Lung (tissue), 12 donors: ENCODE measurements around the gene ELFN1. TPM values are rescaled to one million over a fixed set of nuclear protein-coding genes. Genes with fewer than 3 reads are reported as not detected.

Experiments used
- ATAC-seq: fragments of 200-7000 bp; cut with Tn5 transposase; one replicate; pipeline ENCODE4 v1.9.1; 2020; ENCODE audit warnings: moderate number of reproducible peaks; ENCODE audit not compliant: insufficient read depth, low FRiP score
- DNase-seq, 3 donors: peaks; one replicate each; pipeline ENCODE4 v3.0.0-alpha.2; 2013 to 2017
- H3K27ac ChIP-seq, 2 donors: one replicate each; pipeline ENCODE4 v1.5.1; 2013; ENCODE audit warnings: mild to moderate bottlenecking in 2 of 2, moderate library complexity in 2 of 2, control low read depth in 1 of 2, inconsistent platforms in 1 of 2, low read depth in 1 of 2, low read length in 1 of 2
- H3K27me3 ChIP-seq, 3 donors: one replicate each; pipeline ENCODE4 v1.5.1; 2013; ENCODE audit warnings: low read length in 2 of 3; ENCODE audit not compliant: control insufficient read depth in 3 of 3, insufficient read depth in 3 of 3
- H3K36me3 ChIP-seq, 4 donors: one replicate each; pipeline ENCODE4 v1.5.1; 2013; ENCODE audit warnings: low read length in 4 of 4, mild to moderate bottlenecking in 1 of 4, moderate library complexity in 1 of 4; ENCODE audit not compliant: control insufficient read depth in 4 of 4, insufficient read depth in 4 of 4
- H3K4me1 ChIP-seq, 5 donors: one replicate each; pipeline ENCODE4 v1.5.1; 2013; ENCODE audit warnings: low read length in 5 of 5, mild to moderate bottlenecking in 2 of 5, moderate library complexity in 1 of 5; ENCODE audit not compliant: control insufficient read depth in 5 of 5, insufficient read depth in 5 of 5
- H3K4me3 ChIP-seq: one replicate; pipeline ENCODE4 v1.5.1; 2013; ENCODE audit warnings: mild to moderate bottlenecking, control low read depth, moderate library complexity
- H3K9ac ChIP-seq, 2 donors: one replicate each; pipeline ENCODE4 v1.5.1; 2013; ENCODE audit warnings: low read length in 2 of 2, control low read depth in 1 of 2; ENCODE audit not compliant: insufficient read depth in 1 of 2
- H3K9me3 ChIP-seq, 4 donors: one replicate each; pipeline ENCODE4 v1.5.1; 2013; ENCODE audit warnings: low read length in 3 of 4, mild to moderate bottlenecking in 1 of 4, moderate library complexity in 1 of 4; ENCODE audit not compliant: control insufficient read depth in 4 of 4, insufficient read depth in 3 of 4
- CTCF ChIP-seq: IDR thresholded peaks from 2 replicates; pipeline ENCODE4 v1.5.1; 2012; ENCODE audit warnings: mild to moderate bottlenecking; ENCODE audit errors: control extremely low read depth, extremely low read depth
- WGBS, 2 donors: extraction: QIAGEN DNeasy Blood & Tissue Kit; methylation state at CpG; one replicate each; pipeline ENCODE4 v1.1.7; 2013; 5-methylcytosine and 5-hydroxymethylcytosine counted together
- polyA plus RNA-seq, 2 donors: library from polyadenylated mRNA; stranded (reverse); fragments of 200-250 nt; gene quantifications; one replicate each; pipeline ENCODE4 v1.2.1, GENCODE V29; 2013
- total RNA-seq, 2 donors: library from RNA; depleted of rRNA in 1 of 2; stranded (reverse); fragments of >200 nt in 1 of 2; gene quantifications; one replicate each; pipeline ENCODE4 v1.2.1, GENCODE V29; 2014 to 2021
- donor health status: control.
- donor health status: control.
- donor health status: Bipolar disorder and iron deficiency.
- donor health status: healthy.
- donor health status: DM: yes; HTN: yes; CAD: no.

The ELFN1 gene
- total and polyA plus RNA-seq, 4 donors = 0.43 to 1.4 (median 1.0) TPM

- H3K36me3 ChIP-seq = no peaks in the 10 kb centered on the region
- DNase-seq = no peak
- H3K27me3 ChIP-seq = no peaks in the 10 kb centered on the region
- H3K27ac ChIP-seq = no peak overlapping the region
- peaks cover 0 to 13% (median 6%) of the 10 kb centered on the region in 4 donors for H3K9me3 ChIP-seq
- ATAC-seq = no peak
- no peak overlapping the region for H3K4me3 ChIP-seq
- no peak overlapping the region for H3K9ac ChIP-seq
- WGBS, 2 donors = 14 to 33% methylated on average over 1 of the region's 1 CpG
- TF ChIP-seq CTCF = no peak
- no peaks in the 10 kb centered on the region for H3K4me1 ChIP-seq
Measured at GRCh38 chr7:1794888-1795542, 124.9 kb downstream of the ELFN1 start.

Other genes starting within 250 kb of the ELFN1 start
- gene MICALL2, start 210.8 kb upstream of the ELFN1 start, total RNA-seq = 10 to 100 TPM; 19.0 to 70.6 TPM
- gene MICALL2, start 210.8 kb upstream of the ELFN1 start, polyA plus RNA-seq = 10 to 100 TPM; 31.8 to 50.1 TPM
- gene INTS1, start 165.9 kb upstream of the ELFN1 start, total RNA-seq = 100 to 1,000 TPM in 1 of 2 donors, 10 to 100 TPM in 1; 31.2 to 121 TPM
- 10 to 100 TPM; 45.8 to 46.2 TPM for gene INTS1, start 165.9 kb upstream of the ELFN1 start, polyA plus RNA-seq
- gene MAFK, start 139.6 kb upstream of the ELFN1 start, total RNA-seq = 10 to 100 TPM; 17.0 to 58.5 TPM
- 10 to 100 TPM; 54.7 to 76.7 TPM for gene MAFK, start 139.6 kb upstream of the ELFN1 start, polyA plus RNA-seq
- 10 to 100 TPM in 1 of 2 donors, 1 to 10 TPM in 1; 1.8 to 11.8 TPM for gene TMEM184A, start 114.1 kb upstream of the ELFN1 start, total RNA-seq
- 1 to 10 TPM; 6.8 to 9.9 TPM for gene TMEM184A, start 114.1 kb upstream of the ELFN1 start, polyA plus RNA-seq
- 10 to 100 TPM; 10.7 to 30.9 TPM for gene PSMG3, start 100.2 kb upstream of the ELFN1 start, total RNA-seq
- 10 to 100 TPM; 52.8 to 86.7 TPM for gene PSMG3, start 100.2 kb upstream of the ELFN1 start, polyA plus RNA-seq